NCI-H510A (cell line): ENCODE measurements around the gene EMC7.
"Not testable (repeated sequence)": the region's sequence is repeated elsewhere in the genome, so short reads cannot be mapped to it uniquely, and the experiment has no call there.

Experiments
- DNase-seq: peaks from one replicate; lab custom pipeline; 2025; lab: John Stamatoyannopoulos, UW

Gene EMC7

GRCh38 chr15:34101366-34102174 is at the start of gene EMC7, which contains the start of gene PGBD4:
Gene EMC7 (minus strand): TSS chr15:34101862. CDS start chr15:34101839, 23 bp downstream.
Gene PGBD4 (plus strand): TSS chr15:34102083. CDS start chr15:34102532, 449 bp downstream.
- peak; percentile 88 for DNase-seq

GRCh38 chr15:34147371-34148140 is 45.9 kb upstream of the EMC7 start:
- no peak for DNase-seq

DNA sequence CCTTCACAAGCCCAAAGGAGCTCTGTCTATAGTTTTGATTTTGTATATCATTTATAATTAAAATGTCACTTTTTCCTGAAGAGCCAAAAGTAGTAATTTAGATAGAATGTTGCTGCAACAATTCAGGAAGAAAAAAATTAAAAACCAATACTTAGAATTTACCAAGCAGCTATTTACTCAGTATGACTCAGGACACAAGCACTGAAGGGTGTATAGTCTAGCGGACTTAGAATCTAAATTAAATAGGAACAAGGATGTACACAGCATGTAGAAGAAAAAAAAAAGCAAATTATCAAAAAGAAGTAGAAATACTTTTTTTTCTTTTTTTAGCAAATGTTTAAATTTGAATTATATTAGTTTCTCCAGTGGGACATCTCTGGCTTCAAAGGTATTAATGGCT is 31.8 kb upstream of the EMC7 start:
- DNase-seq = no peak

DNA sequence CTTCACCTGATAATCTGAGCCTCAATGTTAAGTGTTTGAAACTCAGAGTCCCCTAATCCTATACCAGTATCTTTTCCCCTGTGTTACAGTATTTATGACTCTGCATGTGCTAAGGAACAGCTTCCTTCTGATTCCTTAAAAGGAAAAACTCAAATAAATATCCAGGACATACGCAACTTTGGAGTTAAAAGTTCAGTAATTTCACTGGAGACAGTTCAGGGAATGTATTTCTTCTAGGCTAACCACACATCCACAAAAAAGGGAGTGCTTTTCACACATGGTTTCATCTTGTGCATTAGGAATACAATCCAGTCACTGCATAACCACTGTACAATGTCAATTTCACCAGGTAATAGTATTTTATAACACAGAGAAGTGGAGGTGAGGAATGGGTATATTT is 31.2 kb upstream of the EMC7 start:
- no peak for DNase-seq

DNA sequence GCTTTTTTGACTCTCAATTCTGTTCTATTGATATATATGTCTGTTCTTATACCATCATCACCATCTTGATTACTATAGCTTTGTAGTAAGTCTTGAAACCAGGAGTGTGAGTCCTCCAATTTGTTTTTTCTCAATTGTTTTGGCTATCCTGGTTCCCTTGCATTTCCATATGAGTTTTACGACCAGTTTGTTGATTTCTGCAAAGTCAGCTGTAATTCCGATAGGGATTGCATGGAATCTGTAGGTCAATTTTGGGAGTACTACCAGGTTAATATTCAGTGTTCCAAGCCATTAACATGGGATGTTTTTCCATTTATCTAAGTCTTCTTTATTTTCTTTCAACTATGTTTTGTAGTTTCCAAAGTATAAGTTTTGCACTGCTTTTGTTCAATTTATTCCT is 27.2 kb upstream of the EMC7 start:
- no peak for DNase-seq

DNA sequence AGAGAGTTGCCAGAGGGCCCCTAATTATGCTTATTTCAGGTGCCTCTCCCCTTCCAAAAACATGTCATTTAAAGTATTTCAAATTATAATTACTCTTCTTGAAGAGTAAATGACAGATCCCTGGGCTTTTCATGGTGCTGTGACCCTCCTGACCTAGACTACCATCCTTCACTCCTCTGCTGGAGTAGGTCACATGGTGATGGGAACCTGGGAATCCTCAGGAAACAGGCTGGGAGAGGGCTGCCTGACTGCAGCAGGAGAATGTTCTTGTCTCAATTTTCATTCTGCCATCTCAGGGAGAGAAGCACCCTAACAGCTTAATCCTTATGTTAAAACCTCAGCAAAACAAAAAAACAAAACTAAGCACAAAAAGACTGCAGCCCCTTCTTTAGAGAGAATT is 24.9 kb upstream of the EMC7 start:
- no peak for DNase-seq

GRCh38 chr15:34125945-34126344 is 24.3 kb upstream of the EMC7 start:
- DNase-seq = no peak

DNA sequence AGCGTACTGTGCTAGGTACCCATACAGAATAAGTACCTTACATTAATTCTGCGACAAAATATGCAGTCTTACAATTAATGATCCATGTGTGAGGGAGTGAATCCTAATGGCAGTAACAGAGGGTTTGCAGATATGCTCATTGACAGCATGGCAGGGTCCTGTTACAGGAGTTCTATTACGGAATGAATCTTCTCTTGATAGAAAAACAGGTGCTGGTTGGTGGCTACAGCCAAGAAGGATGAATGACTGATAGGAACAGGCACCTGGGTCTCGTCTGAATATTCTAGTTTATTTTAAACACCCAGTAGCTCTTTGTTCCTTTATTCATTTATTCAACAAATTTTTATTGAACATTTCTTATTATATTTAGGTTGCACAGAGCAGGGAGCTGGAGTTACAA is 23.0 kb upstream of the EMC7 start:
- no peak for DNase-seq

DNA sequence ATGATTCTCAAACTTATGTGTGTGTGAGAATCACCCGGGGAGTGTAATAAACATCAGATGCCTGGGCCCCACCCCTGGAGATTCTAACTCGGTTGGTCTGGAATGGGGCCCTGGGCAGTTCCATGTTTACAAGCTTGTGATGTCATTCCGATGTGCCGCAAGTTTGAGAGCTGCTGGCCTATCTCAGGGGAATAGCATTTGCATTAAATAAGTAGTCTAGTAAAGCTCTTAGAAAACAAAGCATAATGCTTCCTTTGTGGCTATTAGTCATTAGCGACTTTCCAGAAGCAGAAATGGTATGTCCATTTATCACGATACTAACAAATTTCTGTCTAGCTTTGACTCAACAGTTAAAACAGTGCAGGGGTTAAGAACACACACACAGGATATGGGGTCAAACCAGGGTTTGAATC is 21.1 kb upstream of the EMC7 start:
- DNase-seq = no peak

GRCh38 chr15:34121786-34122185 is 20.1 kb upstream of the EMC7 start:
- DNase-seq = not testable (repeated sequence)

- not testable (repeated sequence) for DNase-seq
These were observed 18.8 kb upstream of the EMC7 start for GRCh38 chr15:34120420-34120819.

- no peak for DNase-seq
These were observed 17.6 kb upstream of the EMC7 start for GRCh38 chr15:34119291-34119690.

DNA sequence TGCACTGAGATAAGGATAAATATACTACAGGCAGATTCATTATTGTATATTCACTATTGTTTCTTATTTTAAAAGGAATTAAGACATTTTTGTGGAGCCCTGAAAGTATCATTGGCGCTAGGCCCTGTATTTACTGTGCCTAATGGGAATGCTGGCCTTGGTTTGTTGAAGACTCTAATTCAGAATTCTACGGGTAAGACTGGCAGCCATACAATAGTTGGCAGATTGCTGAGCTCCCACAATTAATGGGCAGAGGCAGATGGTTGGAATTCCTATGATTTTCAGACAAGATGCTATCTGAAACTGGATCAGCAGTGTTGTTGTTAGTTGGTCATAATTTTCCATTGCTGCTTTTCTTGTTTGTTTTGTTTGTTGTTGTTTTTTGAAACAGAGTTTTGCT is 15.0 kb upstream of the EMC7 start:
- no peak for DNase-seq

- no peak for DNase-seq
These were observed 13.1 kb upstream of the EMC7 start for GRCh38 chr15:34114739-34115138.

- DNase-seq = no peak
These were observed 12.6 kb upstream of the EMC7 start for GRCh38 chr15:34114215-34114614.

DNA sequence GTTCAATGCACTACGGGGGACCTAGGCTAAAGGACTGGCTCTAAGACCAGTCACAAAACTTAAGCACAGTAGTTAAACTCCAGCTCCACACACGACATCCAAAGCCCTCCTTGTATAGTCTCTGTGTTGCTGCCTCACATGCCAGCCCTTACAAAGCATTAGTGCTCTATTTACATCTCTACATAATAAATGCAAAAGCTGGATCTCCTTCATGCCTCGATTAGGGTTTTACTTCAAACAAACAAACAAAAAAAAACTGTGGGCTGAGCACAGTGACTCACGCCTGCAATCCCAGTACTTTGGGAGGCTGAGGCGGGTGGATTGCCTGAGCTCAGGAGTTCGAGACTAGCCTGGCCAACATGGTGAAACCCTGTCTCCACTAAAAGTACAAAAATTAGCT is 9.8 kb upstream of the EMC7 start:
- DNase-seq = no peak

DNA sequence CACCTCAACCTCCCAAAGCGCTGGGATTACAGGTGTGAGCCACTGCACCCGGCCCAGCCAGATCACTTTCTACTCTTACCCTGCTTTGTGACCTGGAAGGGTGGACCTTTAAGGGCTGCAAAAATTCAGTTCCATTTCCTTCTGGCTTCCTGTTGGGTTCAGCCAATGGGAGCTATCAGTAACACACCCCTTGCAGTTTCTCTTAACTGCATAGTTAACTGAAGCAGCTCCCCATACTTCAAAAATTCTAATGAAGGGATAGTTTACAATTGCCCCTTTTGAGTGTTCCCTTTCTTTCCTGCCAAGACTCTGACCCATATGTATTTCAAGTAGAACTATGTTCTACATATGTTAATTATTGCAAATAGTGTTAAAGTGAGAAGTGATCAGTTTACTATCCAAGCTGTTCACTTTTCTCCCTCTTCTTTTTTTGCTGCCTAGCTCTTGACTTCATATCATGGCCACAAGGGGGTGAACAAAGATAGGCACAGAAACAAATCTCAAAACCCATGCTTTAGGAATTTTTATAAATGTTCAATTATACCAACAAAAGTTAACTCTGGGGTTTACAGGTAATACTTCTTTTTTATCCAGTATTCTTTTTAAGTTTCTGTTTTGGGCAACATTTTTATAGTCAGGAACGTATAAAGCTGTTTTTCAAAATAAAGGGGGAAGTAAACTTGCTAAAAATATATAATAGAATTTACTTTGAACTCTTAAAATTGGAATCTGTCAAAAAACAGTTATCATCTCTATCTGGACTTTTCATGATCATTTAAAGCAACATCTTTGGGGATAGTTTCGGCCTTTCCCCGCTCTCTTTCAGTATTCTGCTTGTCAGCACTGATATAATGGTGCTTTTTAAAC is 8.4 kb upstream of the EMC7 start:
- DNase-seq = no peak

DNA sequence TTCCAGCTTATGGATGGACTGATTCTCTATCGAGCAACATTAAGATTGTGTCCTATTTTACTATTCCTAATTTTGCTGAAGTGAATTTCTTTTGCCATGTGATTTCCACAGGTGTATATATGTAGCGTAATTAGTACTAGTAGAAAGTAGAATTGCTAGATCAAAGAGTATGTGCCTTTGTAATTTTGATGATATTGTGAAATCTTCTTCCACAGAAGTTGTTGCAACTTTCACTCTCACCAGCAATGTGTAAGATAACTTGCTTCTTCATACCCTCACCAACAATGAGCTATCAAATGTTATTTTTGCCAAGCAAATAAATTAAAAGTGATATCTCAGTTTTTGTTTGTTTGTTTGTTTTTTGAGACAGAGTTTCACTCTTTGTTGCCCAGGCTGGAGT is 5.7 kb upstream of the EMC7 start:
- no peak for DNase-seq

GRCh38 chr15:34106423-34106822 is 4.8 kb upstream of the EMC7 start:
- DNase-seq = no peak

- no peak for DNase-seq
These were observed 688 bp upstream of the EMC7 start for GRCh38 chr15:34102175-34102925.

DNA sequence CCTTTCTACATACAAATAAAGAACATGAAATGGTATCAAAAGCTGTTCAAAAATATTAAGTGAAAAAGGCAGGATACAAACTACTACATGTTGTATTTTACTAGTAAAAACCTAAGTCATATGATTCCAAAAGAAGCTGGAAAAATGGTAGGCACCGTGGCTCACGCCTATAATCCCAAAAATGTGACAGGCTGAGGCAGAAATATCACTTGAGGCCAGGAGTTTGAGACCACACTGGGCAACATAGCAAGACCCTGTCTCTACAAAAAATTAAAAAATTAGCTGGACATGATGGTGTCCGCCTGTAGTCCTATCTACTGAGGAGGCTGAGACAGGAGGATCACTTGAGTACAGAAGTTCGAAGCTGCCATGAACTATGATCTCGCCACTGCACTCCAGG is 1.7 kb downstream of the EMC7 start:
- DNase-seq = no peak

DNA sequence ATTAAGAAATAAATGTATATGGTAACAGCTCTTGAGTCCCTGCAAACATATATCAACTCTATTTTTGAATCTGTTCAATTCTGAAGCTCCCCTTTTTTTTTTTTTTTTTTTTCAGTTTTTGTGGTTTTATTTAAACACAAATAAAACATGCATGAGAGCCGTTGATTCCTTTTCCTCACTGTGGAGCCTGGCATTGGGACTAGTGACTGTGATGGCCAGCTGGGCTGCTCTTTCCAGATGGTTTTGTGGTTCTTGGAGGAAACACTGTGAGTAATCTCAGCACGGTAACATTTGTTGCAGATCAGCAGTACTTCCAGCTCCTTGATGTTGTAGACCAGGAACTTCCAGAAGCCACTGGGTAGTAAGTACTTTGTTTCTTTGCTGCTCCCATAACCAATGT is 15.9 kb downstream of the EMC7 start:
- DNase-seq = no peak
